Measurements from ENCODE around the gene PLSCR4.
A peak's percentile ranks its signal among the peaks of the same experiment; 100 is the strongest.

Gene PLSCR4

DNA sequence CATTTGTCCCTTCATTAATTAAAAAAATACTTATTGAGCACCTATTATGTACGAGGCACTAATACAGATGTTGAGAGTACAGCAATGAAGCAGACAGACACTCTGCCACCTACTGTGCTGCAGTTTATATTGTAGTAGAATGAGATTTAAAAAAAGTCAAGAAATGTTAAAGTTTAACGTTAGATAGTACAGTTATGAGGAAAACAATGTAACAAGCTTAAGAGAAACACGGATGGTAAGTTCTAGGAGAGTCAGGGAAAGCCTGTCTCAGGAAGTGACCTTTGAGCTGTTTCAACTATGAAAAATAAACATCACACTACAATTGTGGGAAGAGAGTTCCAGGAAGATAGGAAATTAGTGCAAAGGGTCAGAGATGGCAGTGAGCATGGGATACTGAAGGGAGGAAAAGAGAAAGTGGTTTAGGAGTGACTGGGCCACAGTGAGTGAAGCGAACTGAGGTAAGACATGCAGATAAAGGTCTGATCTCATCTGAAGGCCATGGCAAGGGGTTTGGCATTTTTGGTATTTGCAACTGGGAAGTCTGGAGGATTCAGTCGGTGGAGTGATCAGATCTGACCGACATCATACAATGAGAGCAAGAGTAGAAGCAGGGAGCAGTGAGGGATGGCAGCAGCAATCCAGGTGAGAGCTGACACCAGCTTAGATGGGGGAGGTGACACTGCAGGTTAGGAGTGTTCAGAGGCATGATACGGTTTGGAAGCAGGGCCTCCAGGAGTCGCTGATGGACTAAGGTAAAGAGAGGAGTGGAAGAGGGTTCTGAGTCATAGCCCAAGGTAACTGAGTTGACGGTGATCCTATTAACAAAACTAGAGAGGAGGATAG is 28.5 kb downstream of the PLSCR4 start:
- TF ChIP-seq, protein P1, sequence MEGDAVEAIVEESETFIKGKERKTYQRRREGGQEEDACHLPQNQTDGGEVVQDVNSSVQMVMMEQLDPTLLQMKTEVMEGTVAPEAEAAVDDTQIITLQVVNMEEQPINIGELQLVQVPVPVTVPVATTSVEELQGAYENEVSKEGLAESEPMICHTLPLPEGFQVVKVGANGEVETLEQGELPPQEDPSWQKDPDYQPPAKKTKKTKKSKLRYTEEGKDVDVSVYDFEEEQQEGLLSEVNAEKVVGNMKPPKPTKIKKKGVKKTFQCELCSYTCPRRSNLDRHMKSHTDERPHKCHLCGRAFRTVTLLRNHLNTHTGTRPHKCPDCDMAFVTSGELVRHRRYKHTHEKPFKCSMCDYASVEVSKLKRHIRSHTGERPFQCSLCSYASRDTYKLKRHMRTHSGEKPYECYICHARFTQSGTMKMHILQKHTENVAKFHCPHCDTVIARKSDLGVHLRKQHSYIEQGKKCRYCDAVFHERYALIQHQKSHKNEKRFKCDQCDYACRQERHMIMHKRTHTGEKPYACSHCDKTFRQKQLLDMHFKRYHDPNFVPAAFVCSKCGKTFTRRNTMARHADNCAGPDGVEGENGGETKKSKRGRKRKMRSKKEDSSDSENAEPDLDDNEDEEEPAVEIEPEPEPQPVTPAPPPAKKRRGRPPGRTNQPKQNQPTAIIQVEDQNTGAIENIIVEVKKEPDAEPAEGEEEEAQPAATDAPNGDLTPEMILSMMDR (IDR thresholded peaks at IDR 0.05; ENCODE audit: borderline replicate concordance, insufficient read depth, low read depth, low read length) = no peak
- H3K4me3 ChIP-seq (ENCODE audit: low read depth, low read length) = no peak overlapping the region

DNA sequence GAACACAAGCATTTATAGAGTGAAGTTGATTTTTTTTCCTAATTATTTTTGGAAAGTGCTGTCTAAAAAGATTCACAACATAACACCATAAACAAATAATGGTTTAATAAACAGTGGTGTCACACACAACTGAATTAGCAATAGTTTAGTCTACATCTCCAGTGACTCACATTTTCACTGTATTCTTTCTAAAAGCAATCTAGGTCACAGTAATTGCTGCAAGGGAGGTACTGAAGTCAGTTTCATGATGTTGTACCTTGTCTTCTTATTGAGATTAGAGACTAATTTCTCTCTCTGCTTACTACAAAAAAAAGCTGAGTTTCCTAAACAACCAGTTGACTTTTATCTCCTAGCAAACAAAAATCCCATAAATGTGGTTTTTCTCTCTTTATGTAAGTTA is 29.6 kb downstream of the PLSCR4 start:
- no peak overlapping the region for H3K4me3 ChIP-seq (ENCODE audit: low read depth, low read length)
- TF ChIP-seq, protein P1 (IDR thresholded peaks at IDR 0.05; ENCODE audit: borderline replicate concordance, insufficient read depth, low read depth, low read length) = no peak

DNA sequence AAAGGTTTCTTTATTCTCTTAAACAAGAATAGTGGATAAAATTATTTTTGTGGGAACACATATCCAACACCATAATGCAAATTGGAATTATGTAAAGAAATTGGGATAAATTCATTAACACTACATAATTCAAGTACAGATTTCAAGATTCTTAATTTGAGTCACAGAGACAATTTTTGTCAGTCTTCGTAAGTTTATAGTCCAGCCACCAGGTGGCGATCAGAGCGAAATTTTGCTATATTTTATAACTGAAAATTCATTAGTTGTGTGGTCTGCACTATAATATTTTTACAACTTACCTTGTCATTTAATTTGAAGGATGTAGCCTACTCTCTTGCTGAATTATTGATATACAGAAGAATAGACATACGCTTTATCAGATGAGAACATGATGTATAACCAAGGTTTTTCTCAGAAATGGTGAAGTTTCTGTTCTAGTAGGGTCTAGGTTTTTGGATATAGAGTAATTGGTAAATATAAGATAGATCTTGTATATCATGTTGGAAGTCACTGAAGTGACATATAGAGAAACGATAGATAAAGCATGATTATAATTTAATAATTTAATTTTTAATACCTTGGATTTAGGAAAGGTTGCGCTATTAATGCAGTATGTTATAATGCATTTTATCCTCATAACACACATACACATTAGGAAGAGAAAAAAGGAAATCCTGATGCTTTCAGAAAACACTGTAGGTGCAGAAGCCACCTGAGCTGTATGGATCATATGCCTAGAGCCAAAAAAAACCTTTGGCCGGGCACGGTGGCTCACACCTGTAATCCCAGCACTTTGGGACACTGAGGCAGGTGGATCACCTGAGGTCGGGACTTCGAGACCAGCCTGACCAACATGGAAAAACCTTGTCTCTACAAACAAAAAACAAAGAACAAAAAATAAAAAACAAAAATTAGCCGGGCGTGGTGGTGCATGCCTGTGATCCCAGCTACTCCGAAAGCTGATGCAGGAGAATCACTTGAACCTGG is 31.7 kb downstream of the PLSCR4 start:
- TF ChIP-seq, protein P1 (IDR thresholded peaks at IDR 0.05; ENCODE audit: borderline replicate concordance, insufficient read depth, low read depth, low read length) = peak; percentile 21; the same call in 1 of the 2 replicates
- H3K4me3 ChIP-seq (ENCODE audit: low read depth, low read length) = no peak overlapping the region

DNA sequence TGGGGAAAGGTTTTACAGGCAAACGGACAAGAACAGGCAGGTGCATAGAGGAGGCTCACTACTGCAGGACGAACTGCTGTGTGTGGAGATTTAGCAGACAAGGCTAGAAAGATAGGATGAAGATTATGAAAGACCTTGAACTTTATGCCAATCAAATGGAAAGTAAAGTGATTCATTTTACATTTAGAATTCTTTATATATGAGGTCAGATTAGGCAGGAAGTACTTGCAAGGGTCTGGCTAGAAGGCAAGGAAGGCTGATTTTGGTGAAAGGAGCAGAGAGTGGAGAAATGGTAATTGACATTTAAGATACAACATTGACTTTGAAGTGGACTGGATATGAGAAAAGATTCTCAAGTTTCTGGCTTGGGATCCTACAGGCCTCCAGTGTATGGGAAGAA is 33.6 kb downstream of the PLSCR4 start:
- H3K4me3 ChIP-seq (ENCODE audit: low read depth, low read length) = no peak overlapping the region
- TF ChIP-seq, protein P1 (IDR thresholded peaks at IDR 0.05; ENCODE audit: borderline replicate concordance, insufficient read depth, low read depth, low read length) = no peak

DNA sequence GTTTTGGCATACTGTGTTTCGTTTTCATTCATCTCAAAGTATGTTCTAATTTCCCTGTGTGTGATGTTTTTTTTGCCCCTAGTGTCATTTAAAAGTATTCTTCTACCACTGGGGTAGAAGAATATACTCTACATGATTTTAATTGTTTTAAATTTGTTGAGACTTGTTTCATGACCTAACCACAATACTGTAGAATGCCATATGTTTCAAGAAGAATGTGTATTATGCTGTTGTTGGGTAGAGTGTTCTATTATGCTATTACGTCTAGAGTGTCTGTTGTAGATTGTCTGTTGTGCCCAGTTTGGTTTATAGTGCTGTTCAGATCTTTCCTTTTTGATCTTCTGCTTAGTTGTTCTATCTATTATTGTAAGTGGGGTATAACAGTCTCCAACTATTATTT is 36.4 kb downstream of the PLSCR4 start:
- H3K4me3 ChIP-seq (ENCODE audit: low read depth, low read length) = no peak overlapping the region
- TF ChIP-seq, protein P1 (IDR thresholded peaks at IDR 0.05; ENCODE audit: borderline replicate concordance, insufficient read depth, low read depth, low read length) = no peak

DNA sequence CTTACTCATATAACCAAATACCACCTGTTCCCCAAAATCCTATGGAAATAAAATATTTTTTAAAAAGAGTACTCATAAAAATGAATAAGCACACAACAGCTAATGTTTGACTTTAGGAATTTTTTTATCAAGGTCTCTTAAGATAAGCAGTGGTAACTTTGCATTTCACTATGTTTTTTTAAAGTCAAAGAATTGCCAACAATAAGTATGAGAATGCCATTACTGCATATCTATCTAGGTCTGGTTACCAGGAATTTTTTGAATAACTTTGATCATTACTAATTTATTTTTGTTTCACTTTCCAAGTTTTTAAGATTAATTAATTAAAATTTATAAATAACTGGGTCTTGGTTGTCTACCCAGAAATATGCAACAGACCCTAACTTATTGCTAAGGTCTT is 41.5 kb downstream of the PLSCR4 start:
- TF ChIP-seq, protein P1 (IDR thresholded peaks at IDR 0.05; ENCODE audit: borderline replicate concordance, insufficient read depth, low read depth, low read length) = no peak
- no peak overlapping the region for H3K4me3 ChIP-seq (ENCODE audit: low read depth, low read length)

All from GM12875 (cell line).